Thoracic aorta (tissue), 2 donors: Measurements from ENCODE around the gene ZRSR2. TPM values are rescaled to one million over a fixed set of nuclear protein-coding genes. Genes with fewer than 3 reads are reported as not detected.
"Not testable (repeated sequence)": the region's sequence is repeated elsewhere in the genome, so short reads cannot be mapped to it uniquely, and the experiment has no call there.

ENCODE experiments used
- ATAC-seq: fragments of 150-250 bp; one replicate; pipeline ENCODE4 v1.8.0; 2017; ENCODE audit warnings: low read depth; ENCODE audit not compliant: insufficient number of reproducible peaks, low FRiP score
- DNase-seq: peaks from one replicate; pipeline ENCODE4 v3.0.0-alpha.2; 2020; ENCODE audit warnings: low spot score
- H3K27ac ChIP-seq, 2 donors: fragments of 200-600 bp; sonication (generic); 1 replicate in 1 of 2; 2 replicates in 1 of 2; pipeline ENCODE4 v1.5.1; 2016; ENCODE audit warnings: mild to moderate bottlenecking in 2 of 2, moderate library complexity in 2 of 2
- H3K27me3 ChIP-seq: fragments of 200-600 bp; sonication (generic); replicated peaks from 2 replicates; pipeline ENCODE4 v1.6.0; 2016; ENCODE audit warnings: mild to moderate bottlenecking; ENCODE audit not compliant: insufficient read depth
- H3K36me3 ChIP-seq: fragments of 200-600 bp; sonication (generic); one replicate; pipeline ENCODE4 v1.5.1; 2016
- H3K4me1 ChIP-seq, 2 donors: fragments of 200-600 bp; sonication (generic); 1 replicate in 1 of 2; 2 replicates in 1 of 2; pipeline versions ENCODE4 v1.5.1 to v1.6.0; 2016; ENCODE audit warnings: low read depth in 2 of 2, mild to moderate bottlenecking in 1 of 2; ENCODE audit not compliant: control insufficient read depth in 1 of 2
- H3K4me3 ChIP-seq: fragments of 200-600 bp; sonication (generic); 2 replicates; pipeline ENCODE4 v1.5.1; 2016; ENCODE audit warnings: mild to moderate bottlenecking
- H3K9me3 ChIP-seq: fragments of 200-600 bp; sonication (generic); 2 replicates; pipeline ENCODE4 v1.5.1; 2016
- total RNA-seq, 2 donors: library from RNA; depleted of rRNA; stranded (reverse); fragments of >200 nt; gene quantifications; one replicate each; pipeline versions ENCODE4 v1.1.0 to v1.2.3, GENCODE V29; 2016
- TF ChIP-seq, protein P1 (sequence below): fragments of 200-600 bp; sonication (generic); IDR thresholded peaks from one replicate; pipeline ENCODE4 v1.5.1; 2019; ENCODE audit warnings: antibody characterized with exemption

Gene ZRSR2
- total RNA-seq, 2 donors from 2014 or later = 6.4 to 7.1 TPM

GRCh38 chrX:15829217-15829616 is 38.9 kb downstream of the ZRSR2 start:
- ATAC-seq = no peak
- Histone ChIP-seq H3K27me3 (no peaks in the 10 kb centered on the region), H3K27ac (no peak overlapping the region)

DNA sequence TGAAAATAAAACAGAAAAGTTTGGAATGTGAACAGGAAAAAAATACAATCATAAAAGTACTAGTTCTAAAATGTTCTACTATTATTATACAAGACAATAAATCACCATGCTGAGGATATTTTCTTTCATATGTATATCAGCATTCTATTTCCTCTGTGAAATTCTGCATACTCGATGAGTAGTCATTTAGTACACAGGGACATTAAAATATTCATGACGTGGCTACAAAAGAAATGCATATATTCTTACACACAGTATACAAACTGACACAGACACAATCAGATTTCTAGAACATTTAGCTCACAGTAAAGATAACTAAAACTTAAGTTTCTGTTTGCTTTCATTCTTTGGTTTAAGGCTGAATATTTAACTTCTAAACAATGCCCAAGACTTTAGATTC is 41.1 kb downstream of the ZRSR2 start:
- H3K27me3 ChIP-seq, ATAC-seq, DNase-seq, H3K27ac ChIP-seq, H3K4me1 ChIP-seq, H3K9me3 ChIP-seq, H3K36me3 ChIP-seq, H3K4me3 ChIP-seq: not testable (repeated sequence)

More at GRCh38 chrX:15829217-15829616, 38.9 kb downstream of the ZRSR2 start:
- no peaks in the 10 kb centered on the region for H3K4me1 ChIP-seq
- no peaks in the 10 kb centered on the region for H3K36me3 ChIP-seq
- no peaks in the 10 kb centered on the region for H3K9me3 ChIP-seq
- no peak overlapping the region for H3K4me3 ChIP-seq
- TF ChIP-seq, protein P1, sequence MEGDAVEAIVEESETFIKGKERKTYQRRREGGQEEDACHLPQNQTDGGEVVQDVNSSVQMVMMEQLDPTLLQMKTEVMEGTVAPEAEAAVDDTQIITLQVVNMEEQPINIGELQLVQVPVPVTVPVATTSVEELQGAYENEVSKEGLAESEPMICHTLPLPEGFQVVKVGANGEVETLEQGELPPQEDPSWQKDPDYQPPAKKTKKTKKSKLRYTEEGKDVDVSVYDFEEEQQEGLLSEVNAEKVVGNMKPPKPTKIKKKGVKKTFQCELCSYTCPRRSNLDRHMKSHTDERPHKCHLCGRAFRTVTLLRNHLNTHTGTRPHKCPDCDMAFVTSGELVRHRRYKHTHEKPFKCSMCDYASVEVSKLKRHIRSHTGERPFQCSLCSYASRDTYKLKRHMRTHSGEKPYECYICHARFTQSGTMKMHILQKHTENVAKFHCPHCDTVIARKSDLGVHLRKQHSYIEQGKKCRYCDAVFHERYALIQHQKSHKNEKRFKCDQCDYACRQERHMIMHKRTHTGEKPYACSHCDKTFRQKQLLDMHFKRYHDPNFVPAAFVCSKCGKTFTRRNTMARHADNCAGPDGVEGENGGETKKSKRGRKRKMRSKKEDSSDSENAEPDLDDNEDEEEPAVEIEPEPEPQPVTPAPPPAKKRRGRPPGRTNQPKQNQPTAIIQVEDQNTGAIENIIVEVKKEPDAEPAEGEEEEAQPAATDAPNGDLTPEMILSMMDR = no peak
- no peak for DNase-seq

DNA sequence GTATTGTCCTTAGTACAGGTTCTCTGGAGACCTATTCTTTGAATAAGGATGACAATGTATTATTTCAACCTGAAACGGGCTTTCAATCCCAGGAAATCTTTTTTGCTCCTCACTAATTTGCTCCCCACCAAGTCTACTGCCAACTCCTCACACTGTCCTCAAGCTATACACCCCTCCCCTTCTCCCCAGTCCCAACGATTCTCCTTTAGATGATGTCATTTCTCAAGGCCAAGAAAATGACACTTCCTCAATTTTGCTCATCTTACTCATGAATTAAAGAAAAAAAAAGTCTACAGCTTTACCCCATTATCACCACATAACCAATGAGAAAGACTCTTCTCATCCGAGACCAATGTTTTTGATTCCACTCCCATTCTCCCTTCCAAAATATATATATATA is 43.8 kb downstream of the ZRSR2 start:
- Histone ChIP-seq H3K4me3 (no peak overlapping the region), H3K4me1 (no peaks in the 10 kb centered on the region), H3K27ac (no peak overlapping the region), H3K36me3 (no peaks in the 10 kb centered on the region), H3K9me3 (no peaks in the 10 kb centered on the region), H3K27me3 (no peaks in the 10 kb centered on the region)
- ATAC-seq = no peak
- no peak for DNase-seq
- TF ChIP-seq, protein P1 = no peak

- no peak for DNase-seq
- TF ChIP-seq, protein P1 = no peak
- no peak for ATAC-seq
- Histone ChIP-seq H3K27ac (peak overlapping the region in 1 of 2 donors; percentile 12), H3K27me3 (no peaks in the 10 kb centered on the region), H3K36me3 (no peaks in the 10 kb centered on the region), H3K4me3 (no peak overlapping the region), H3K4me1 (no peaks in the 10 kb centered on the region), H3K9me3 (no peaks in the 10 kb centered on the region)
These were observed 44.7 kb downstream of the ZRSR2 start for GRCh38 chrX:15834827-15835595.

- DNase-seq (no peak), ATAC-seq (no peak)
- Histone ChIP-seq H3K27ac (no peak overlapping the region), H3K4me1 (no peaks in the 10 kb centered on the region), H3K36me3 (no peaks in the 10 kb centered on the region), H3K27me3 (no peaks in the 10 kb centered on the region), H3K9me3 (no peaks in the 10 kb centered on the region), H3K4me3 (no peak overlapping the region)
- TF ChIP-seq, protein P1 = no peak
These were observed 47.7 kb downstream of the ZRSR2 start for GRCh38 chrX:15838017-15838416.
